Measurements from ENCODE around the gene NISCH.

The NISCH gene

DNA sequence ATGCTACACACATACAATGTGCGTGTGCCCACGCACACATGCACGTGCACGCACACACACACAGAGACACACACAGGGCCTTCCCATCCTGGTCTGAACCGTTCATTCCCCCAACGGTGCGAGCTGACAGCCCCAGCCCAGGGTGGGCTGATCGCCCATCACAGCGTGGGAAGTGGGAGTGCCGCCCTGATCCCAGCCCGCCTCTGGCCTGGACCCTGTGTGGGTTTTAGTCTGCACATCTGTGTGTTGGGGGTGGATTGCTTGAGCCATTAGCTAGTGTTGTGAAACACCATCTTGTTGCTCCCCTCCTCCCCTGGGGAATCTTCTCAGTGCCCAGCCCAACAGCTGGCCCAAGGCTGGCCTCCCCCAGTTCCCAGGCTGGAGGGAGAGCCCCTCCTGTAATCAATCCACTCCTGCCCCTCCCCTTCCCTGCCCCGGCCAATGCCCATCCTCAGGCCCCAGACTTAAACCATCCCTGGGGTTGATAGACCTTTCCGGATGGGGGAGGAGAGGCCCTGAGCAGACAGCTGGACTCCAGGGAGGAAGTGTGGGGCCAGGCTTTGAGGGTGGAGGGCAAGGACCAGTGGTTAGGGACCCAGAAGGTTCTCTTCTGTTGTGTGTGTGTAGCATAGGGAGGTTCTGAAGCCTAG lies 18.8 kb upstream of the NISCH start:
- no peak for DNase-seq

DNA sequence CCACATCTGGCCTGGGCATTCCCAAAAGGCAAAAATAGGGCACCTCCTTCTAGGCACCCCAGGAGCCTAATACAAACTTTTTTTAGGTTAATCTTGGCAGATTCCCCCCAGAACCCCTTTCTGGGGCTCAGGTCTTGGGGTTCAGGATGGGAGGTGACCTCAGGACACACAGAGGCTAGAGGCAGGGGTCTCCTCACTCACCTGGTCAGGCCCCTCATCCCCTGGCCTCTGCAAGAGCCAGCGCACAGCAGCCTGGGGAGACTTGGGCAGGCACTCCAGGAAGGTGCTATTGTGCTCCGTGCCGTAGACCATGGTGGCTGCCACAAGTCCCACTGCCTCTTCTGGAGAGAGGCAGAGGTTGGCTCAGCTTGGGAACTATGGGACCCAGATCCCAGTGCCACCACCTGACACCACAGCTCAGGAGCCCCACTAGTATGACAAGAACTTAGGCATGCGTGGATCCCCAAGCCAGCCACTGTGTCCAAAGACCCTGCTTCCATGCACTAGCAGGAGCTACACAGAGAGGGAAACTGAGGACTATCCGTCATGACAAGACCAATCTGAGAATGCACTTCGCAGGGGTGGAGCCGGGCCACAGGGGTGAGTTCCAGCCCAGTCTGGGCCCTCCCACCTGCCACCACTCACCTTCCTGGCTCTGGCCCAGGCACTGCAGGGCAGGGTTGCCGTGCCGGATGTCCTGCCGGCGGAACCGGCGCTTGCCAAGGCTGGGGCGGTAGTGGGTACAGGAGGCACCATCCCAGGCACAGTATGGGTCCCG lies 17.9 kb upstream of the NISCH start:
- no peak for DNase-seq

DNA sequence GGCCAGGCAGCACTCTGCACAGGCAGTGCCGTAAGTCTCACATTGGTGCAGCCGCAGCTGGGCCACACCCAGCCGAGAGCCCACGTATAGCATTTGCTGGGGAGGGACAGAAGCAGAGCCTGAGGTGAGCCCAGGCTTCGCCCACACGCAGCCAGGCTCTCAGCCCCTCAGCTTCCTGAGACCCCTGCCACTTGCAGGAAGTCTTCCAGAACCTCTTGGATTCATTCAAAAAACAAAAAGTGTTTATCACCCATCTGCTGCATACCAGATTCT lies 17.4 kb upstream of the NISCH start:
- DNase-seq, result no peak

DNA sequence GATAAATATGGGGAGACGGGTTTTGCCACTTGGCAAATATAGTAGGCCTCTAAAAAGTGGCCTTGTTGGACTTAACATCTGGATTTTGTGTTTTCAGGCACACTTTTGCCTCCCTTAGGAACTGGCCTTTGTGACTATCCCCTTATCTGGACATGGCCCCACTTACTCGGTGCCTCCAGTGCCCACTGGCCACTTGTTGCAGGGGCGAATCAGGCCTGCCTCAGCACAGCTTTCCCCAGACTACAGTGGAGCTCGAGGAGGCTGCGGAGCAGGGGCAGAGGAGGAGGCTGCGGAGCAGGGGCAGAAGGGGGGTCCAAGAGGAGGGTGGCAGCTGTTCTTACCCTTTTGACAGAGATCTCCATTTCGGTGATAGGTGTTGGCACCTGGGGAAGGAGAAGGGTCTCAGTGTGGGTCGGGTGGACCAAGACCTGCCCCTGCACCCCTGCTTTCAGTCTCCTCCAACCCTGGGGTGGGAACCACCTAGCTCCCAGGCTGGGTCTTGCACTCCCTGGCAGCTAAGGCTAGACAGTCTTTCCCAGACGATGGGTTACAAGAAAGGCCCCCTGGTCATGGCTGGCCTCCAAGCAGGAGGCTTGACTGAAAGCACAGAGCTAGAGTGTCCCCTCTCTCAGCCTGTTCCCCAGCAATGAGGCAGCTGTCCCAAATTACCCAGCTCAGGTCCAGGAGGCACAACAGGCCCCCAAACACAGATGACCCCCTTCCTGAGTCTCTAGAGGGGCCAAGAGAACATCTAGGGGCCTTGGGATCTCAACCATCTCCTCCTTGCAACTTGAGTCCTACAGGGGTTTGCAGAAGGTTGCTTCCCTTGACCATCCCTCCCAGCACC lies 16.6 kb upstream of the NISCH start:
- DNase-seq, result no peak

DNA sequence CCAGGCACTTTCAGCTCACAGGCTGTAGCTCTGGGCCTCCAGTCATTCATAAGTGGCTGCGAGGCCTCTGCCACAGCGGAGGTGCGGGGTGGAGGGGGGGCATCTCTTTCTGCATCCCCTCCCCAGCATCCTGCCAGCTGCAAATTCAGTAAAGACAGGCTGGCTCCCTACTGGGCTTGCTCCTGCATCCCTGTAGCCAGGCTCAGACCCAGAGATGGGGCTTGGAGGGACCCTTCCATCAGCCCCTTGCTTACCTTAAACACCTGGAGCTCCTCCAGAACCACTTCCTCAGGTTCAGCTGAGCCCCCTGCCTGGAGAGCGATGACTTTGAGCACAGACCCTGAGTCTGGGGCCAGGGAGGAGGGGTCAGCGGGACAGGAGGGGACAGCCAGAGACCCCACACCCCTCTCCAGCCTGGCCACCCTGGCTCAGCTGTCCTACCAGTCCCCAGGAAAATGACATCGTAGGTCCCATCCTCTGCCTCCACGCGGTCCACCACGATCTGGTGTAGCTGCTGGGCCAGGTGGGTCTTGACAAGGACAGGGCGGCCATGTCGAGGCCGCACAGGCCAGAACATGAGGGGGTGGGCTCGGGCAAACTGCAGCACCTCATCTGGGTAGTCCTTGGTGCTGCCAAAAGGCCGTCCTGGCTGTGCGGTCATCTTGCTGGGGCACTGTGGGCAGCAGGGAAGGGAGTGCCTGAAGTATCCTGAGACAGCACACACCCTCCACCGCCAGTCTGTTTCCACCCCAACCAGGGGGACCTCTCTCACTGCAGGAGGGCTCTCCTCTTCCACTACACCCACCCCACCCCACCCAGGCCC lies 15.8 kb upstream of the NISCH start:
- DNase-seq, result no peak

DNA sequence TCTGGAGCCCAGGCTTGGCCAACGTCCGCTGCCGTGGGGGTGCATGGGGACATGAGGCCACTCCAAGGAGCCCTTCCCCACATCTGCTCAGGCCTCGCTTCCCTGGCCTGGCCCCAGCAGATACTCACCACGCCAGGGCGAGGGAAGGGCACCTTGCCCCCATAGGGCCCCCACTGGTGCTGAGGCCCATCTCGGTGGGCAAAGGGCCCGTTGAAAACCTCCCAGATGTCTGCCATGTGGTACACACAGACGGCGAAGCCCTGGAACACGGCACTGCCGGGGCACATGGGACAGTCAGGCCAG lies 15.2 kb upstream of the NISCH start:
- no peak for DNase-seq

DNA sequence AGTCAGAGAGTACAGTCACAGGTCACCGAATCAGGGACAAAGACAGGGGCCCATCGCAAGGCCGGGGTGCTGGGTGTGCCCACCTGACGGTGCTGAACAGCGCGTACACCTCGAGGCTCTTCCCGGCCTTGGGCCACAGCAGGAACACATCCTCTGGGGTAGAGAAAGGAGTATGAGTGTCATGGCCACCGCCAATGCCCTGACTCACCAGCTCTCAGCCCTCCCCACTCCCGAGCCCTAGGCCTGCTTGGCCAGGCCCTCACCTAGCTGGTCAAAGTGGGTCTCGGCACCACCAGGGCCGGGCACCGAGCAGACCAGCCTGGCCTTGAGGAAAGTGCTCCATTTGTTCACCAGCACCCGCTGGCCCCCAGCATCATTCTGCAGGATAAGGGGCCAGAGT lies 14.7 kb upstream of the NISCH start:
- no peak for DNase-seq

DNA sequence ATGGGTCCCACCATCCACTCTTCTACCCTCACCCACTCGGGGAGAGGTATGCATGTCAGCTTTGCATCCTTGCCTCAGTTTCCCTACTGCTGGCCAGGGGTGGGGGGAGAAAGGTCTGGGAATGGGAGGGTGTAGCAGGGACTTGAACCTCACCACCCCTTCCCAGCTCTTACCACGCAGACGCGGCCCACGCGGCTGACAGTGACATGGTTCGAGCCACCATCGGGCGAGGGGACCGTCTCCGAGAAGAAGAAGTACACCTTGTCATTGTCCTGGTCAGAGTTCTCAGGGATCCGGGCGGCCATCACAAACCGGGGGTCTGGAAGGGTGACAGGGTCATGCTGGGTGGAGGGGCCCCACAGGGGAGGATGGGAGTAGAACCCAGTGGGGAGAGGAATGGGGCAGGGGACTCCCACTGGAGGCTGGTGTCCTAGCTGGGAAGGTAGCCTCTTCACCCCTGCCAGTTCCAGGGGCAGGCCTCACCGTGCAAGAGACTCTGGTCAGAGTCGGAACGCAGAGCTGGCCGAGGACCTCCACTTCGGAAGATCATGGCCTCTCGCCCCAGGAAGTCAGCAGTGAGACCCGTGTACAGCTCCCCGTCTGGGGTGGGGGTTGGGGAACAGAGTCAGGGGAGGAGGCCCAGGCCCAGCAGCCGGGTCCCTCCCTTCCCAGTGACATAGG lies 14.2 kb upstream of the NISCH start:
- DNase-seq, result no peak

DNA sequence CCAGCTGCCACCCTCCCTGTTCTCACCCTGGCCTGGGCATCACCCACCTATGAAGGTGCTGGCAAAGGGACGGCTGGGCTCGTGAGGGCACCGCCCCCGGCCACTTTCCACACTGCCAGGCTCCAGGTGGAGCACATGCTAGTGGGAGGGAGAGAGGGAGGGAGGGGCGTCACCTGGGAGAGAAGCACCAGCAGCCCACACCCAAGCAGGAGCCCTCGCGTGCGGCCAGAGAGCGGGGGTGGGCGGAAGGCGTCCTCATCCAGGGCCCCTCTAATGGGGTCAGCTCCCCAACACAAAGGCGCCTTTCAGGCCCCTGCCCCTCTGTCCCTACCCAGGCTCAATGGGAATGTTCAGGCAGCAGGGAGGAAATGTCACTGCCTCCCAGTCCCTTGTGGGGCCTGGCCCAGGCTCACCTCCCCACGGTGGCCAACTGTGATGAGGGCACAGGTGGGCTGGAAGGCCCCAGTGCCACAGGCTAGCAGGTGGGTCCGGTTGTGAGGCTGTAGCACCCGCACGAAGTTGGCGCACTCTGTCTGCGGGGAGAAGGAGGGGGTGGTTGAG lies 13.6 kb upstream of the NISCH start:
- DNase-seq, result no peak

DNA sequence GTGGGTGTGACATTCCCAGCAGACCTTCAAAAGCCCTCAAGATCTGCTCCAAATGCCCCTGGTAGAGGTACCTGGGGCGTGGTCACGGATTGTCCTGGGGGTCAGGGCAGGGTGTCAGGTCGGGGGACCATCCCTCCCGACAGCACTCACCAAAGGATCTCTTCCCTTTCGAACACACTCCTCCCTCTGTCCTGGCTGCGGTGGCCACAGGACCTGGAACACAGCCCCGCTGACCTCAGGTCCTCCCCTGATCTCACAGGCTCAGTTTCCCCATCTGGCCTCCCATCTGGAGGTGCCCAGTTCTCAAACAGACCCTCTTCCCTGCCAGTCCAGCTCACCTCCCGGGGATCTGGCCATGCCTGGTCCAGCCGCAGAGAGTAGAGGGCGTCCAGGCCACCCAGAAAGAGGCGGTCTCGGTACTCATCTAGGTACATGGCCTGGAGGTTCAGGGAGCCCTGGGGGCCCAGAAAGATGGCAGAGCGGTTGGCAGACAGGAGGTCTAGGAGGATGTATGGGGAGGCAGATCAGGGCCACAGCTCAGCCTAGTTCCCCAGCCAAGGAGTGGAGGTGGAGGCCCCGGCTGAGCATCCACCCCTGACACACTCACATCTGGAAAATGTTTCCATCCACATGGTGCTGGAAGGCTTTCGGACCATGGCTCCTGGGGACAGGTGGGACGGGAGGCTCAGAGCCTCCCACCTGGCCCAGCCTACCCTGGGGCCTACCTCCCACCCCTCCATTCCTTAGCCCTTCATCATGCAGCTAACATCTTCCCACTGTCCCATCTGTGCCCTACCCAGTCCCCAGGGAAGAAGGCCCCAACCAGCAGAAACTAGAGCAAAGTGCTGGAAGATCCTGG lies 12.8 kb upstream of the NISCH start:
- DNase-seq, result no peak

DNA sequence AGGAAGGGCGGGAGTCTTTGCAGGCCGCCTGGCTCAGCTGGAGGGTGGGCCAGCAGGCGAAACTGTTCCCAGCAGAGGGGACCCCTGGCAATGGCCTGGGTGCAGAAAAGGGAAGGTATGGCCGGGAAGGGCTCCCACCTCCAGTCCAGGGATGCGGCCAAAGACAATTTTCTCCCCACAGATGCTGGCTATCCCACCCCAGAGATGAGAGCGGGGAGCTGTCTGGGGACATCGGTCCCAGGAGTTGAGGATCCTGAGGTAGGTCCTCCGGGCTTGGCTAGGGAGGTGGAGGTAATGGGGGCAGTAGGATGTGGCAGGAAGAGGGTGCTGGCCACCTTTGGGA lies 12.2 kb upstream of the NISCH start:
- DNase-seq, result no peak

DNA sequence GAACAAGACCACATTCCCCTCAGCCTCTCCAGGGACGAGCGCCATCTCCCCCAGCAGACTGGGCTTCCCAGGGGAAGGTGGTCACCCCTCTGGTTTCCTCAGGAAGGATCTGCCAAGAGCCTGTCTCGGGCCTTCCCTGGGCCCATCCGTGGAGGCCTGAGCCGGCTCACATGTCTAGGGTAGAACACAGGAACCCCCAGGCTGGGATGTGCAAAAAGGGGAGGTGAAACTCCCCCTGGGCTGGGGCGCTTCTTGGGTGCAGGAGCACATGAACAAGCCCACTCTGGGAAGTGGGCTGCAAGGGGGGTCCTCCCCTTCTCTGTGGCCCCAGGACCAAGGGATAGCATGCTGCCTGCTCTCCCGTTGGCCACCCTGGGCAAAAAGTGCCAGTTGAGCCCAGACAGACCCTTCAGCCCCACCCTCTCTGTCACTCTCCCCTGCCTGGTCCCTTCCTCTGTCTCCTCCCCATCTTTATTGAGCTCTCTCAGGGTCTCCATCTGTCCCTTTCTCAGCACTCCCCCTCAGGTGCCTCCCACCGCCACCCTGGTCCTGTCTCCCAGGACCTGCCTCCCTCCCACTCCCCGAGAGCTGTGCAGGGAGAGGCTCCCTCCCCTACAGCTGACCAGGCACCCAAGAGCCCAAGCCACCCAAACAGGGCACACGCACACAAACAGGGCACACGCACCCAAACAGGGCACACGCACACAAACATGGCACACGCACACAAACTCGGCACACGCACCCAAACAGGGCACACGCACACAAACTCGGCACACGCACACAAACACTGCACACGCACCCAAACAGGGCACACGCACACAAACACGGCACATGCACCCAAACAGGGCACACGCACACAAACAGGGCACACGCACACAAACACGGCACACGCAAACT lies 11.4 kb upstream of the NISCH start:
- DNase-seq, result no peak

DNA sequence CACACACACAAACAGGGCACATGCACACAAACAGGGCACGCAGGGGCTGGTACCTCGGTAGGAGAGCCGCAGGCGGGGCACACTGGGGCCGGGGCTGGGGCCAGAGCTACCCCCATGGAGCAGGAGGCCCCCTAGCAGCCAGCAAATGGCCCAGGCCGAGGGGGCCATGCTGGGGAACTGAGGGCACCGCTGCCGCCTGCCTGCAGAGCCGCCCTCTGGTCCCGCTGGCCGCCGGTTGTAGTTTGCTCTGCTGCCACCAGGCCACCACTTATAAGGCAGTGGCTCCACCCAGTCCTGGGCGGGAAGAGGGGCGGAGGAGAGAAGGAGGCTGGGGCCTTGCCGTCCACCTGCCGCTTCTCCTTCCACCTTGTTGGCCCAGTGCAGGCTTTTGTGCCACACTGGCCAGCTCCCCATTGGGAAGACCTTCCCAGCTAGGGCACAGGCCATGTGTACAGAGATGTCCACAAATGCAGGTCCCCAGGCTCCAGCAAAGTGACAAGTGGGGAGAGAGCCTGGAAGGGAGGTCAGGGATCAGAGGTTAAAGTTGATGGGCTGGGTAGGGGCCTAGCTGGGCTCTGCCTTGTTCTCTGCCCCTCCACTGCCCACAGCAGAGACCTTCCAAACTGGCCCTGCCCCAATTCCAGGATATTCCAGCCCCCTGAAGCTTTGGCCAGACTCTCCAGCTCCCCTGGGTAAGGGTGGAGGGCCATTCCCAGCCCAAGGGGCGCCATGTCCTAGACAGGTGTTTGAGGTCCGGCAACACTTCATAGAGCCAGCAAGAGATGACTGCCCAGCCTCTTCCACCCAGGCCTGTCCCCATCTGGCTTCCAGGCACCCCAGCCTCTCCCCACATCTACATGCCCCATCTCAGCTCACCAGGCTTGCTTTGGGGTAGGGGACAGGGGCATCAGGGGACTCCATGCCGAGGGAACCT lies 10.3 kb upstream of the NISCH start, which contains the start of gene SEMA3G:
SEMA3G (minus strand) TSS at position 244 of the 934 bp plus-strand sequence; CDS start at position 168, 76 bp downstream.
- DNase-seq, result peak; percentile 83

DNA sequence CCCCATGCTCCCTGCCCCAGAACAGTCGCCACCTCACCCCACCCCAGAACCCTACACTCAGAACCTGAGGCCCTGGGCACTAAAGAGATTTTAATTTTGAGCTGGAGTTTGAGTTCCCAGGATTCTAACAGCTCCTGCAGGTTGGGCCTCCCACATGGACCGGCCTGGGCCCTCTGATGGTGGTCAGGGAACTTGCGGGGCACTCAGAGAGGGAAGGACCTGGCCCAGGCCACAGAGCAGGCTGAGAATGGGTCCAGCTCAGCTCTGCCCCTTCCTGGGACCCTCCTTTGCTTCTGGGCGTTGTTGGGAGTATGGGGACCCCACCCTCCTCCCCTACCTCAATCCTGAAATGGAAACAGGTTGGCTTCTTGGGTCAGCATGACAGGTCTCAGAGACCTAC lies 9.4 kb upstream of the NISCH start:
- DNase-seq, result no peak

DNA sequence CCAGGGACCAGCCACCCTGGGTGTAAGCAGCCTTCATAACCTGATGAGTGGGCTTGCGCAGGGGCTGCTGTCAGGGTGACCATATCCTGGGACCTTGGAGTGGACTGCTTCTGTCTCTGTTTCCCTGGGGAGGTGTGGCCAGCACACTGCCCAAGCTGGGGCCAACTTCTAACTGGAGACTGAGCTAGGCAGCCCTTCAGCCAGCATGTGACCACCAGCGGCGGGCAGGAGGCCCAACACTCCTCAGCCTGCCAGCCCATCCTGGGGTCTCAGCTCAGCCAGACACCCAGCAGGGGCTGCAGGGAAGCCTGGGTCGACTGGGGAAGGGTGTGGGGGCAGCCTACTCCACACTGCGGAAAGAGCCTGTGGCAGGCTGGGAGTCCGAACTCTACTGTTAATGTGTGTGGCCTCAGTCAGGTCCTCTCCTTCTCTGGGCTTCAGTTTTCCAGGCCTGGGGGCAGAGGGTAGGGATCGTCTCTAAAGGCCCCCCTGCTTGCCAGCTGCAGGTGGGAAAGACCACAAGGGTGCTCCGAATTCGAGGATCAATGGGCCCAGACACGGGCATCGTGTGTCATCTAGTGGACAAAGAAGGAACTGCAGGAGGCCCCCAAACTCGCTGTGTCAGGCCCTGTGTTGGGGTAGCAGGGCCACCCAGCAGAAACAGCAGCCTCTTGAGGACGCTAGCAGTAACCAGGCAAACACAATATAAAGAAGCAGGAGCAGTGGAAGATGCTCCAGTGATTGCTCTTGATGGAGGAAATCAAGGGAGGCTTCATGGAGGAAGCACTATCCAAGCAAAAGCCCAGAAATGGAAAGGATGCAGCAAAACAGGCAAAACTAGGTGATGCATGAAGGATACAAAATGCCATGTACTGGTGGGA lies 8.5 kb upstream of the NISCH start:
- peak; percentile 75 for DNase-seq

DNA sequence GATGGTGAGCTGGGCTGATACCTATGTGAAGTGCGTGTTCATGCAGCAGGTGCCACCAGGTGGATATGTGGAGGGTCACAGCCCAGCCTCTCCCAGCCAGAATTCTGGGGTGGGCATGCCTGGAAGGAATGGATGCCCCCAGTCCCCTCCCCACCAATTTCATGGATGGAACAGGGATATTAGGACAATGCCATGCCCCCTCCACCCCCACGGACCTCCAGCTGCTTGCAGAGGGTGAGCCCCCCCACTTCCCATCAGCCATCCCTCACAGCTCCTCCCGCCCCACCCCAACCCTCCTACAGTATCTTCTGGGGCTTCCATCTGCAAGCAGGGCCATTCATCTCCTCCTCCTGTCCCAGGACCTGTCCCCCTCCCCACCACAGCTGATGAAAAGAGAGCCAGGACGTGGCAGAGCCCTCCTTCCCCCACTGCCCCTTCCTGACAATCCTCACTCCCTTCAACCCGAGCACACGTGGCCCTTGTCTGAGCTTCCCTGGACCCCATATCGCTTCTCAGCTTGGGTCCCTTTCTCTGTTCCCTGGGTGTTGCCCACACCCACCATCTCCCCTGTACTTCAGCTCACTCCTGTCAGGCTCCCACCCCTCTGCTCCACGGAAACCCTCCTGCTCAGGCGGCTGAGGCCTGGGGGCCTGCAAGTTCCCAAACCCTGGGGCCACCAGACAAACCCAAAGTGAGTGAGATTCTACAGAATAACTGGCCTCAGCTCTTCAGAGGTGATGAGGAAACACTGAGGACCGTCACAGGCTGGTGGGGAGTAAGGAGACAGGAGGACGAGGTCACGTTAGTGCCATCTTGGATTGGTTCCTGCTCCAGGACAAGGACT lies 7.7 kb upstream of the NISCH start:
- no peak for DNase-seq

All from activated naive CD4-positive, alpha-beta T cell treated with Interleukin-2 at 50 U/mL for 16 hours (primary cell).